Lower leg skin (tissue), 4 donors: Measurements from ENCODE around the gene SLC16A8. TPM values are rescaled to one million over a fixed set of nuclear protein-coding genes. Genes with fewer than 3 reads are reported as not detected.

Experiments used
- DNase-seq, 2 donors: peaks; one replicate each; pipeline ENCODE4 v3.0.0-alpha.2; 2019; ENCODE audit warnings: low spot score in 2 of 2
- H3K4me3 ChIP-seq: fragments of 200-600 bp; sonication (generic); 2 replicates; pipeline ENCODE4 v1.5.1; 2017; ENCODE audit warnings: mild to moderate bottlenecking, low read depth; ENCODE audit not compliant: poor library complexity, severe bottlenecking
- POLR2A ChIP-seq, 2 donors: fragments of 450-650 bp; IDR thresholded peaks; one replicate each; pipeline ENCODE4 v1.6.1; 2016 to 2017; ENCODE audit warnings: antibody characterized with exemption in 2 of 2, mild to moderate bottlenecking in 1 of 2, moderate library complexity in 1 of 2
- WGBS, 2 donors: methylation state at CpG; one replicate each; pipeline ENCODE4 v1.1.5; 2018; 5-methylcytosine and 5-hydroxymethylcytosine counted together
- intact Hi-C: fragments of 100-400 bp; cut with DNase I; formaldehyde crosslinking; loops from one replicate; pipeline ENCODE4 v1.15.0; 2023; ENCODE audit warnings: low total_unique reads
- total RNA-seq, 4 donors: library from RNA; depleted of rRNA; stranded (reverse); fragments of >200 nt; gene quantifications; one replicate each; pipeline ENCODE4 v1.1.0, GENCODE V29; 2016
- TF ChIP-seq, protein P1 (sequence below), 3 donors: fragments of 450-650 bp; IDR thresholded peaks; one replicate each; pipeline ENCODE4 v1.5.1; 2016; ENCODE audit warnings: antibody characterized with exemption in 3 of 3, mild to moderate bottlenecking in 3 of 3, moderate library complexity in 2 of 3

The SLC16A8 gene
- total RNA-seq, 4 donors from 2014 or later: 0.13 to 0.80 (median 0.33) TPM

DNA sequence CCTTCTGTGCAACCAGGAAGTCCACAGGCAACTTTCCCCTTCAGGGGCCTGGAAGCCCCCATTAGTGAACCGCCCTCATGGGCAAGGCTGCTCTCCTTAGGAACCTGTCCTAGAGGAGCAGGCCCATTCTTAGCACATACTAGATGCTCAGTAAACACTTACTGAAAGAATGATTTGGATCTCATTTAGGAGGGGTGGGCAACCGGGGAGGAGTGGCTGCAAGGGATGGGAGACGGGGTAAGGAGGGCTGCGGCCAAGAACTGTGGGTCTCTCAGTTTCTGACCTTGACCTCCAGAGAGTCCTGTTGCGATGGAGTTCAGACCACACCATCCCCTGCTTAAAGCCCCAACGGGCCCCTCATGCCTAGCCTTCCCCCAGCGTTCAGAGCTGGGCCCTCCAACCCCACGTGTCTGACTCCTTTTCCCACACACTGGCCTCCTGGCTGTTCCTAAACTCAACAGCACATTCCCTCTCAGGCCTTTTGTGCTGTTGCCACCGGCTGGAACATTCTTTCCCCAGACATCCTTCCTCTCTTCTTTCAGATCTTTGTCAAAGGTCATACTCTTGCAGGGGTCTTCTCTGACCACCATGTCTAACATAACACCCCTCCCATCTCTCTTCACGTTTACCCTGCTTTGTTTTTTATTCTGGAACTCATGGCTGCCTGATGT is 47.5 kb downstream of the SLC16A8 start:
- WGBS, 2 donors: 72 to 82% methylated on average over 10 of the region's 10 CpGs
- DNase-seq: no peak
- intact Hi-C loops: no loop called here
- TF ChIP-seq, protein P1, sequence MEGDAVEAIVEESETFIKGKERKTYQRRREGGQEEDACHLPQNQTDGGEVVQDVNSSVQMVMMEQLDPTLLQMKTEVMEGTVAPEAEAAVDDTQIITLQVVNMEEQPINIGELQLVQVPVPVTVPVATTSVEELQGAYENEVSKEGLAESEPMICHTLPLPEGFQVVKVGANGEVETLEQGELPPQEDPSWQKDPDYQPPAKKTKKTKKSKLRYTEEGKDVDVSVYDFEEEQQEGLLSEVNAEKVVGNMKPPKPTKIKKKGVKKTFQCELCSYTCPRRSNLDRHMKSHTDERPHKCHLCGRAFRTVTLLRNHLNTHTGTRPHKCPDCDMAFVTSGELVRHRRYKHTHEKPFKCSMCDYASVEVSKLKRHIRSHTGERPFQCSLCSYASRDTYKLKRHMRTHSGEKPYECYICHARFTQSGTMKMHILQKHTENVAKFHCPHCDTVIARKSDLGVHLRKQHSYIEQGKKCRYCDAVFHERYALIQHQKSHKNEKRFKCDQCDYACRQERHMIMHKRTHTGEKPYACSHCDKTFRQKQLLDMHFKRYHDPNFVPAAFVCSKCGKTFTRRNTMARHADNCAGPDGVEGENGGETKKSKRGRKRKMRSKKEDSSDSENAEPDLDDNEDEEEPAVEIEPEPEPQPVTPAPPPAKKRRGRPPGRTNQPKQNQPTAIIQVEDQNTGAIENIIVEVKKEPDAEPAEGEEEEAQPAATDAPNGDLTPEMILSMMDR (IDR thresholded peaks at IDR 0.05): no peak
- TF ChIP-seq POLR2A (IDR thresholded peaks at IDR 0.05): no peak
- no peak overlapping the region for H3K4me3 ChIP-seq

DNA sequence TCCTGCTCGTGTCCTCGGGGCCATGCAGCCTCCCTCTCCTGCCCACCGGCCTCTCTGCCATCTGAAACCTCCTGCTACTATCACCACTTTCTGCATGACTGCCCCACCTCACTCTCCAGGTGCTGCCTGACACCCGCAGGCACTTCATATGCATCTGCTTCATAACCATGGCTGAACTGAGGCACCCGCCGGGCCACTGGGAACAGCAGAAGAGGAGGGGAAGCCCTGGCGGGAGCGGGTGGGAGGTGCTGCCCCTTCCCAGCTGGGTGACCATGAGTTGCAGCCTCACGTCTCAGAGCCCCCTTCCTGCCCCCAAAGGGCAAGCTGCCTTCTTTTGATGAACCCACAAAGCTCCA is 48.5 kb downstream of the SLC16A8 start:
- intact Hi-C loops: no loop called here
- no peak for DNase-seq
- 85 to 92% methylated on average over 9 of the region's 9 CpGs for WGBS, 2 donors
- TF ChIP-seq POLR2A (IDR thresholded peaks at IDR 0.05): no peak
- TF ChIP-seq, protein P1 (IDR thresholded peaks at IDR 0.05): no peak
- H3K4me3 ChIP-seq: no peak overlapping the region

DNA sequence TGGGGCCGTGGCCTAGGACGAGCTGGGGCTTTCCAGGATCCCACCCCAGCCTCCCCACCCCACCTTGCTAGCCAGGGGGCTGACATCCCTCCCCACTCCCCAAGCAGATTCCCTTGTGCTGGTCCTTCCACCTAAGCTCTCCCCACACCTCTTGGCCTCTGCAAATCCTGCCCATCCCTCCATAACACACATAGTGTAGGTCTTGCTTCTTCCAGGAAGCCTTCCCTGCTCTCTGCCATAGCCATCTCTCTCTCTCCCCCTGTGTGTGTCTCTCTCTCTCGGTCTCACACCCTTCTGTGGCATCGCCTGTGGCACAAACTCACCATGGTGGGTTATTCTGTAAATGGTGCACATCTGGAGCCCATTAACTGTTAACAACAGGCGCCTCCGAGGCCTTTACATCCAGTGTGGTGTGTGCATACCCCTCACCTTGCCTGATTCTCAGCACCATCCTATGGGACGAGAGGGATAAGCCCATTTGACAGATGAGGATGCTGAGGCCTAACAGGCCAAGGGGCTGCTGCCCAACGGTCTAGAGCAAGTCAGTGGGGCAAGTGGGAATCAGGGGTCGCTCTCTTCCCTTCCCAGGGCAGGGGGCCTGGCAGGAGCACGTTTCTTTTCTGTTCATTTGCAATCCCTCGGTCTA is 49.0 kb downstream of the SLC16A8 start:
- WGBS, 2 donors: 76 to 78% methylated on average over 11 of the region's 11 CpGs
- TF ChIP-seq, protein P1 (IDR thresholded peaks at IDR 0.05): no peak
- no peak for TF ChIP-seq POLR2A (IDR thresholded peaks at IDR 0.05)
- no peak for DNase-seq
- intact Hi-C loops: no loop called here
- no peak overlapping the region for H3K4me3 ChIP-seq

DNA sequence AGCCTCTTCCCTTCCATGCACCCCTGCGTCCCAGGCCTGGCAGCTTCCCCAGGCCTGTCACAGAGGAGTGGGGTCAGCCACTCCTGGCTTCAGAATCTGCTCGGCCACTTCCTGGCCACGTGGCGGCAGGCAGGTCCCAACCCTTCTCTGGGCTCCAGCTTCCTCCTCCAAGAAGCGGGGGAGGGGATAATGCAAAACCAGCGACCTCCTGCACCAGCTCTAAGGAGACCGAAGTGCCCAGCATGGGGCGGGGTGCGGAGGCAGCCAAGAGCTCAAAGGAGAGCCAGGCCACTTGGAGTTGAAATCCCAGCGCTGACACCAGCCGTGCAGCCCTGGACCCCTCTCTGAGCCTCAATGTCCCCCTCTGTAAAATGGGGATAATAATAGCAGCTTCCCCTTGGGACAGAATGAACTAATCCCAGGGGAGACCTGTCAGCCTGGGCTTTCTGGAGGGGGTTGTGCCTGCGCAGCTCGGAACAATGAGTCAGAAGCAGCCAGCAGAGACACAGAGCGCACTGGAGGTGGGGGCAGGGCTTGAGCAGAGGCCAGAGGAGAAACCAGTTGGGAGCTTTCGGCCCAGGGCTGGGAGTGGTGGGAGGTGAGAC is 49.6 kb downstream of the SLC16A8 start:
- TF ChIP-seq POLR2A (IDR thresholded peaks at IDR 0.05): no peak
- TF ChIP-seq, protein P1 (IDR thresholded peaks at IDR 0.05): no peak
- intact Hi-C loops: no loop called here
- WGBS, 2 donors: 50 to 51% methylated on average over 15 of the region's 15 CpGs
- H3K4me3 ChIP-seq: no peak overlapping the region
- DNase-seq: no peak

DNA sequence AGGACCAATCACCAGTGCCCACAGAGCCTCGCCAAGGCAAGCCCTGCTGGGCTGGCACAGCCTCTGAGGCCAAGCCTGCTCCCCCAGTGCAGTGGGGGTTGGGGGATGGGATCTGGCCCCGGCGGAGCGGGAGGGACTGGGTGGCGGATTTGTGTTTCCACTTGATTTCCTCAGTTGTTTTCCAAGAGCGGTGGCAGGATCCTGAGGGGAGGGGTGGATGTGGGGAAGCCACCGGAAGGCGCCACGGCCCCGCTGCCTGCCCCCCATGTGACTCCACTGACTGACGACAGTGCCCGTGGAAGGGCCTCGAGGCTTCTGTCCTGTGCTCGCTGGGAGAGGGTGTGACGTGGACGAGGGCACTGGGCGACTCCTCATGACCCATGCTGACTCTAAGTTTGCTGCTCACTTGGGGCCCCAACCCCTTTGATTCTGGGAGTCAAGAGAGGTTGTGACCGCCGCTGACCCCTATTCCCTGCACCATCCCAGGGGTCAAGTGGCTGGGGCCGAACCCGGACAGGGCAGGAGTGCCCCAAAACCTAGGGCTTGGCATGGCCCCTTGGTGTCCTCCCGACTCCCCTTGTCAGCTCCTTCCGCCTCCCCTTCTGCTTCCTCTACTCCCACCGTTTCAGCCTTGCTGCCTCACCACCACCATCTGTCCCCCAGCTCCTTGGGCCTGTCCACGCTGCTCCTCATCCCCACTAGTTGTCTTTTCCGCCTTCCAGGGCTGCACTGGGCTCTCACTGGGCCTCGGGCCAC is 50.3 kb downstream of the SLC16A8 start:
- DNase-seq: no peak
- 62 to 70% methylated on average over 23 to 25 of the region's 27 CpGs for WGBS, 2 donors
- intact Hi-C loops: no loop called here
- no peak for TF ChIP-seq POLR2A (IDR thresholded peaks at IDR 0.05)
- TF ChIP-seq, protein P1 (IDR thresholded peaks at IDR 0.05): no peak
- no peak overlapping the region for H3K4me3 ChIP-seq
